Measurements from ENCODE around the gene ATP8A2.

- TF ChIP-seq CTCF (IDR thresholded peaks at IDR 0.05; ENCODE audit: insufficient read depth, low read depth, low read length) (no peak), EZH2 (IDR thresholded peaks at IDR 0.05; ENCODE audit: insufficient read depth, low read length) (no peak)
Observed at GRCh38 chr13:25922376-25922775, 550.6 kb downstream of the ATP8A2 start.

Data from astrocyte (in vitro differentiated cells and primary cell).